ENCODE data around the gene MMP24. TPM values are rescaled to one million over a fixed set of nuclear protein-coding genes. Genes with fewer than 3 reads are reported as not detected.

Gene MMP24
- total and polyA plus RNA-seq, 2 experiments from 2014 or later: 2.0 to 27.3 TPM

- no peak overlapping the region for H3K27ac Mint-ChIP-seq
- ATAC-seq: no peak
Observed at GRCh38 chr20:35299780-35300179, 73.3 kb downstream of the MMP24 start.

More at GRCh38 chr20:35299780-35300179, 73.3 kb downstream of the MMP24 start:
- no peaks in the 10 kb centered on the region for H4K20me1 ChIP-seq (replicated peaks; ENCODE audit: insufficient read depth)
- H3K79me2 ChIP-seq (replicated peaks; ENCODE audit: insufficient read depth): no peaks in the 10 kb centered on the region
- H3K36me3 ChIP-seq (ENCODE audit: insufficient read depth): no peaks in the 10 kb centered on the region
- no peaks in the 10 kb centered on the region for H3F3A ChIP-seq (replicated peaks; ENCODE audit: low read depth)
- H3K4me3 Mint-ChIP-seq: no peak overlapping the region
- no peaks in the 10 kb centered on the region for H3K9me3 Mint-ChIP-seq
- H3K4me1 Mint-ChIP-seq: peaks cover 14% of the 10 kb centered on the region
- H3K27me3 Mint-ChIP-seq (ENCODE audit: insufficient read depth, low read depth, poor library complexity): peaks cover 10% of the 10 kb centered on the region
- no peak overlapping the region for H2AFZ ChIP-seq
- no peaks in the 10 kb centered on the region for H3K9me2 ChIP-seq (ENCODE audit: insufficient read depth)
- H3K27me3 ChIP-seq (ENCODE audit: insufficient read depth): no peaks in the 10 kb centered on the region
- no peak overlapping the region for H3K27ac ChIP-seq (ENCODE audit: low read depth)
- no peaks in the 10 kb centered on the region for H3K36me3 Mint-ChIP-seq (ENCODE audit: low read depth)
- H3K4me2 ChIP-seq: no peak overlapping the region
- TF ChIP-seq ETS1 (IDR thresholded peaks at IDR 0.05) (no peak), ZNF331 (CRISPR knock-in tag; IDR thresholded peaks at IDR 0.05; ENCODE audit: low read depth) (no peak), EZH2 (IDR thresholded peaks at IDR 0.05; ENCODE audit: low read depth, unreplicated experiment) (no peak), POLR2AphosphoS5 (IDR thresholded peaks at IDR 0.05; ENCODE audit: low read depth) (no peak)
- TF ChIP-seq, protein P1, sequence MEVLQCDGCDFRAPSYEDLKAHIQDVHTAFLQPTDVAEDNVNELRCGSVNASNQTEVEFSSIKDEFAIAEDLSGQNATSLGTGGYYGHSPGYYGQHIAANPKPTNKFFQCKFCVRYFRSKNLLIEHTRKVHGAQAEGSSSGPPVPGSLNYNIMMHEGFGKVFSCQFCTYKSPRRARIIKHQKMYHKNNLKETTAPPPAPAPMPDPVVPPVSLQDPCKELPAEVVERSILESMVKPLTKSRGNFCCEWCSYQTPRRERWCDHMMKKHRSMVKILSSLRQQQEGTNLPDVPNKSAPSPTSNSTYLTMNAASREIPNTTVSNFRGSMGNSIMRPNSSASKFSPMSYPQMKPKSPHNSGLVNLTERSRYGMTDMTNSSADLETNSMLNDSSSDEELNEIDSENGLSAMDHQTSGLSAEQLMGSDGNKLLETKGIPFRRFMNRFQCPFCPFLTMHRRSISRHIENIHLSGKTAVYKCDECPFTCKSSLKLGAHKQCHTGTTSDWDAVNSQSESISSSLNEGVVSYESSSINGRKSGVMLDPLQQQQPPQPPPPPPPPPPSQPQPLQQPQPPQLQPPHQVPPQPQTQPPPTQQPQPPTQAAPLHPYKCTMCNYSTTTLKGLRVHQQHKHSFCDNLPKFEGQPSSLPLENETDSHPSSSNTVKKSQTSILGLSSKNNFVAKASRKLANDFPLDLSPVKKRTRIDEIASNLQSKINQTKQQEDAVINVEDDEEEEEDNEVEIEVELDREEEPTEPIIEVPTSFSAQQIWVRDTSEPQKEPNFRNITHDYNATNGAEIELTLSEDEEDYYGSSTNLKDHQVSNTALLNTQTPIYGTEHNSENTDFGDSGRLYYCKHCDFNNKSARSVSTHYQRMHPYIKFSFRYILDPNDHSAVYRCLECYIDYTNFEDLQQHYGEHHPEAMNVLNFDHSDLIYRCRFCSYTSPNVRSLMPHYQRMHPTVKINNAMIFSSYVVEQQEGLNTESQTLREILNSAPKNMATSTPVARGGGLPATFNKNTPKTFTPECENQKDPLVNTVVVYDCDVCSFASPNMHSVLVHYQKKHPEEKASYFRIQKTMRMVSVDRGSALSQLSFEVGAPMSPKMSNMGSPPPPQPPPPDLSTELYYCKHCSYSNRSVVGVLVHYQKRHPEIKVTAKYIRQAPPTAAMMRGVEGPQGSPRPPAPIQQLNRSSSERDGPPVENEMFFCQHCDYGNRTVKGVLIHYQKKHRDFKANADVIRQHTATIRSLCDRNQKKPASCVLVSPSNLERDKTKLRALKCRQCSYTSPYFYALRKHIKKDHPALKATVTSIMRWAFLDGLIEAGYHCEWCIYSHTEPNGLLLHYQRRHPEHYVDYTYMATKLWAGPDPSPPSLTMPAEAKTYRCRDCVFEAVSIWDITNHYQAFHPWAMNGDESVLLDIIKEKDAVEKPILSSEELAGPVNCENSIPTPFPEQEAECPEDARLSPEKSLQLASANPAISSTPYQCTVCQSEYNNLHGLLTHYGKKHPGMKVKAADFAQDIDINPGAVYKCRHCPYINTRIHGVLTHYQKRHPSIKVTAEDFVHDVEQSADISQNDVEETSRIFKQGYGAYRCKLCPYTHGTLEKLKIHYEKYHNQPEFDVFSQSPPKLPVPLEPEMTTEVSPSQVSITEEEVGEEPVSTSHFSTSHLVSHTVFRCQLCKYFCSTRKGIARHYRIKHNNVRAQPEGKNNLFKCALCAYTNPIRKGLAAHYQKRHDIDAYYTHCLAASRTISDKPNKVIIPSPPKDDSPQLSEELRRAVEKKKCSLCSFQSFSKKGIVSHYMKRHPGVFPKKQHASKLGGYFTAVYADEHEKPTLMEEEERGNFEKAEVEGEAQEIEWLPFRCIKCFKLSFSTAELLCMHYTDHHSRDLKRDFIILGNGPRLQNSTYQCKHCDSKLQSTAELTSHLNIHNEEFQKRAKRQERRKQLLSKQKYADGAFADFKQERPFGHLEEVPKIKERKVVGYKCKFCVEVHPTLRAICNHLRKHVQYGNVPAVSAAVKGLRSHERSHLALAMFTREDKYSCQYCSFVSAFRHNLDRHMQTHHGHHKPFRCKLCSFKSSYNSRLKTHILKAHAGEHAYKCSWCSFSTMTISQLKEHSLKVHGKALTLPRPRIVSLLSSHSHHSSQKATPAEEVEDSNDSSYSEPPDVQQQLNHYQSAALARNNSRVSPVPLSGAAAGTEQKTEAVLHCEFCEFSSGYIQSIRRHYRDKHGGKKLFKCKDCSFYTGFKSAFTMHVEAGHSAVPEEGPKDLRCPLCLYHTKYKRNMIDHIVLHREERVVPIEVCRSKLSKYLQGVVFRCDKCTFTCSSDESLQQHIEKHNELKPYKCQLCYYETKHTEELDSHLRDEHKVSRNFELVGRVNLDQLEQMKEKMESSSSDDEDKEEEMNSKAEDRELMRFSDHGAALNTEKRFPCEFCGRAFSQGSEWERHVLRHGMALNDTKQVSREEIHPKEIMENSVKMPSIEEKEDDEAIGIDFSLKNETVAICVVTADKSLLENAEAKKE (CRISPR knock-in tag; IDR thresholded peaks at IDR 0.05): no peak
- H3K4me1 ChIP-seq (ENCODE audit: insufficient read depth): peaks cover 9% of the 10 kb centered on the region
- no peak overlapping the region for H3K4me3 ChIP-seq
- DNase-seq (ENCODE audit: low spot score): no peak

All from GM23338 (cell line).